GM12878 (cell line): ENCODE data around the gene TULP1. TPM values are rescaled to one million over a fixed set of nuclear protein-coding genes. Genes with fewer than 3 reads are reported as not detected.

Experiments
- ATAC-seq: fragments of 200-7000 bp; cut with Tn5 transposase; 3 replicates; pipeline ENCODE4 v1.9.1; 2020; ENCODE audit warnings: mild to moderate bottlenecking, moderate library complexity
- BruUV-seq: library from RNA; stranded (reverse); fragments of 400-500 nt; replicated peaks from 2 replicates; lab custom pipeline; 2021; lab: Mats Ljungman, UMichigan
- CTCF ChIA-PET: fragments of 300-600 bp; sonication (Branson Sonifier 250); formaldehyde crosslinking; extraction: SDS; loops from one replicate; lab custom pipeline; 2021; ENCODE audit warnings: inconsistent platforms; lab: Yijun Ruan, JAX
- POLR2A ChIA-PET: fragments of 350-600 bp; formaldehyde crosslinking; extraction: SDS; loops from one replicate; lab custom pipeline; 2021; ENCODE audit warnings: inconsistent platforms; lab: Charles Lee
- RAD21 ChIA-PET: fragments of 300-600 bp; sonication (Branson Sonifier 250); formaldehyde crosslinking; loops from one replicate; lab custom pipeline; 2023; ENCODE audit warnings: antibody characterized with exemption; ENCODE audit not compliant: unreplicated experiment; lab: Charles Lee
- SMC1A ChIA-PET: fragments of 300-600 bp; sonication (Branson Sonifier 250); formaldehyde crosslinking; loops from one replicate; lab custom pipeline; 2023; ENCODE audit not compliant: unreplicated experiment, uncharacterized antibody; lab: Charles Lee
- DNase-seq: peaks from one replicate; pipeline ENCODE4 v3.0.0-alpha.2; 2011; ENCODE audit warnings: low read depth, low spot score
- FAIRE-seq: peaks from 3 replicates; lab custom pipeline; 2011; peaks lifted over from hg19 to GRCh38; lab: Jason Lieb, UNC
- H2AFZ ChIP-seq: 2 replicates; pipeline ENCODE4 v1.6.0; 2011; ENCODE audit warnings: low read depth, low read length, control low read depth; ENCODE audit not compliant: control insufficient read depth
- H3K27ac ChIP-seq: 2 replicates; pipeline ENCODE4 v1.5.1; 2011; ENCODE audit warnings: control low read depth; ENCODE audit not compliant: control insufficient read depth, insufficient read depth
- H3K27me3 ChIP-seq, 2 experiments: replicated peaks in 1 of 2; 2 replicates each; pipeline versions ENCODE4 v1.6.0 to v1.6.1; 2011; ENCODE audit warnings: low read length in 1 of 2; ENCODE audit not compliant: control insufficient read depth in 2 of 2, insufficient read depth in 2 of 2
- H3K36me3 ChIP-seq, 2 experiments: 2 replicates each; pipeline ENCODE4 v1.5.1; 2011; ENCODE audit warnings: low read length in 1 of 2; ENCODE audit not compliant: control insufficient read depth in 2 of 2, insufficient read depth in 2 of 2
- H3K4me1 ChIP-seq: 2 replicates; pipeline ENCODE4 v1.6.1; 2011; ENCODE audit warnings: mild to moderate bottlenecking, low read length, moderate library complexity, mixed read lengths; ENCODE audit not compliant: control insufficient read depth, insufficient read depth
- H3K4me2 ChIP-seq: 2 replicates; pipeline ENCODE4 v1.6.0; 2011; ENCODE audit warnings: control low read depth; ENCODE audit not compliant: control insufficient read depth, insufficient read depth
- H3K4me3 ChIP-seq: fragments of 200-600 bp; sonication (generic); 2 replicates; pipeline ENCODE4 v1.5.1; 2016
- H3K79me2 ChIP-seq: 2 replicates; pipeline ENCODE4 v1.6.0; 2011; ENCODE audit warnings: low read length; ENCODE audit not compliant: control insufficient read depth, insufficient read depth
- H3K9ac ChIP-seq: 2 replicates; pipeline ENCODE4 v1.8.0; 2011; ENCODE audit warnings: low read length, control low read depth, mixed read lengths; ENCODE audit not compliant: control insufficient read depth, insufficient read depth
- H3K9me3 ChIP-seq: replicated peaks from 3 replicates; pipeline ENCODE4 v1.5.1; 2011; ENCODE audit warnings: mild to moderate bottlenecking, low read length; ENCODE audit not compliant: control insufficient read depth, insufficient read depth
- H4K20me1 ChIP-seq: 2 replicates; pipeline ENCODE4 v1.6.0; 2011; ENCODE audit not compliant: control insufficient read depth, insufficient read depth
- E2F8 ChIP-seq: fragments of 450-650 bp; IDR thresholded peaks from 2 replicates; pipeline ENCODE4 v1.6.1; 2018; ENCODE audit warnings: mild to moderate bottlenecking, low read depth, moderate library complexity; ENCODE audit not compliant: partially characterized antibody
- KLF5 ChIP-seq: fragments of 450-650 bp; IDR thresholded peaks from 2 replicates; pipeline ENCODE4 v1.6.1; 2014; ENCODE audit warnings: mild to moderate bottlenecking; ENCODE audit not compliant: partially characterized antibody
- NFIC ChIP-seq: IDR thresholded peaks from 2 replicates; pipeline ENCODE4 v1.6.1; 2012; ENCODE audit warnings: low read depth, mild to moderate bottlenecking, inconsistent platforms, low read length, moderate library complexity
- SUPT20H ChIP-seq: IDR thresholded peaks from 2 replicates; pipeline ENCODE4 v1.6.1; 2011; ENCODE audit warnings: low read depth, mild to moderate bottlenecking, low read length, moderate library complexity, borderline replicate concordance; ENCODE audit not compliant: control insufficient read depth
- YY1 ChIP-seq: IDR thresholded peaks from 2 replicates; pipeline ENCODE4 v1.6.1; 2011; ENCODE audit warnings: low read depth, mild to moderate bottlenecking, low read length
- WGBS: methylation state at CpG from one replicate; pipeline ENCODE4 v1.1.6; 2016; ENCODE audit warnings: low lambda C conversion rate; ENCODE audit not compliant: insufficient replicate concordance, insufficient coverage; ENCODE audit errors: missing lambda C conversion rate; 5-methylcytosine and 5-hydroxymethylcytosine counted together
- in situ Hi-C: fragments of 300-500 bp; cut with MboI; formaldehyde crosslinking; loops from 9 replicates; pipeline ENCODE4 v1.14.3; 2018; ENCODE audit warnings: mixed read lengths
- intact Hi-C: fragments of 100-400 bp; cut with micrococcal nuclease; formaldehyde crosslinking; loops from one replicate; pipeline ENCODE4 v1.14.2; 2022; ENCODE audit not compliant: unreplicated experiment
- polyA plus RNA-seq, 11 experiments: library from polyadenylated mRNA; depleted of rRNA in 4 of 11; unstranded in 6 of 11; stranded (reverse) in 5 of 11; fragments of >200 nt; fragmentation: Nextera tagmentation in 4 of 11; fragmentation: Illumina TruSeq in 1 of 11; extraction: Ambion mirVana in 4 of 11; extraction: Trizol in 1 of 11; gene quantifications; 1 replicate in 1 of 11; 2 replicates in 10 of 11; pipeline versions ENCODE4 v1.2.1 to v1.2.3, GENCODE V29; 2011 to 2016; ENCODE audit warnings: inconsistent platforms in 2 of 11, missing spikeins in 2 of 11, low read depth in 1 of 11
- total RNA-seq, 4 experiments: library from RNA; depleted of rRNA in 3 of 4; stranded (reverse); fragments of >200 nt in 3 of 4; fragmentation: Illumina TruSeq in 1 of 4; extraction: Trizol in 1 of 4; gene quantifications; 2 replicates each; pipeline versions ENCODE4 v1.2.1 to v1.2.3, GENCODE V29; 2013 to 2021
- TF ChIP-seq, protein P1 (sequence below): fragments of 450-650 bp; IDR thresholded peaks from 2 replicates; pipeline ENCODE4 v1.6.1; 2017; ENCODE audit warnings: mild to moderate bottlenecking, moderate library complexity

Gene TULP1
- total and polyA plus RNA-seq, 10 of the 15 experiments (the other 5 are each of a cell fraction or from before 2014, with no cell fraction given): not detected

- H3K4me3 ChIP-seq: no peak overlapping the region
- no peak overlapping the region for H2AFZ ChIP-seq
- 77% methylated on average over 4 of the region's 4 CpGs for WGBS
- in situ Hi-C loops (no loop called here), intact Hi-C loops (no loop called here)
- no peaks in the 10 kb centered on the region; a peak in 1 of 4 replicates for H3K27me3 ChIP-seq
- TF ChIP-seq SUPT20H (no peak), KLF5 (no peak), YY1 (no peak)
- CTCF ChIA-PET: interaction anchor here (0.5 kb wide), 1 partner anchor 1160 kb away, joined by 3 read pairs; no protein-coding TSS in a partner anchor
- no peaks in the 10 kb centered on the region for H4K20me1 ChIP-seq
- H3K4me2 ChIP-seq: no peak overlapping the region
- no peak for DNase-seq
- RAD21 ChIA-PET: no interaction called here
- POLR2A ChIA-PET: interaction anchor here (0.6 kb wide), 1 partner anchor 207 kb away, joined by 6 read pairs; no protein-coding TSS in a partner anchor
- no peak for FAIRE-seq
- no peaks in the 10 kb centered on the region for H3K4me1 ChIP-seq
- SMC1A ChIA-PET: no interaction called here
- no TSS peak for BruUV-seq
- peaks cover 10% of the 10 kb centered on the region for H3K79me2 ChIP-seq
- no peaks in the 10 kb centered on the region for H3K9me3 ChIP-seq
- ATAC-seq: no peak
- H3K9ac ChIP-seq: no peak overlapping the region
- peaks cover 10% of the 10 kb centered on the region in 2 experiments; a peak in 3 of 4 replicates for H3K36me3 ChIP-seq
- H3K27ac ChIP-seq: no peak overlapping the region
Observed at GRCh38 chr6:35475573-35475972, 37.1 kb downstream of the TULP1 start.

DNA sequence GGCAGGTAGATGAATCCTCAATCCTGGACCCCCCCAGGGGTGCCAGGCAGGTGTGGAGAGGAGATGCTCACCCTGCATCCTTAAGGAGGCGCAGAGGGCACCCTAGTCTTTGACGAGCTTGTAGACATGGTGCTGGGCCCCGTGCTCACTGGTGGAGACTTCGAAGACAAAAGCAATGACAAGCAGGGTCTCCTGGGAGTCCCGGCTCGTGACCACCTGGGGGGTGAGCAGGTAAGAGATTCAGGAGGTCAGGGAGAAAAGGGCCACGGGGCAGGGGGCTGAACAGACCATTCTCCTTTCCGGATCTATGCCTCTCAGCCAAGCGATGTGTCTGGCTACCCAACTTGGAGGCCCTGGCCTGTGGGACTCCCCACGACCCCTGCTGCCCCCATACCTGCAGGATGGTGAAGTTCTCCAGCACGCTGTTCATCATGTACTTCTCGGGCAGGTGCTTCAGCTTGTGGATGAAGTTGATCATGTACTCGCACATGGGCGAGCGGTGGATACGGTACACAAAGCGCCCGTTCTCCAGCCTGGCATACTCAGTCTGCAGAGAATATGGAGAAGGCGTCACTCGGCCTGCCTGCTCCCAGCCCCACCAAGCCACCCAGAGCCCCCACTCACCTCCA lies 37.6 kb downstream of the TULP1 start:
- no TSS peak for BruUV-seq
- WGBS: 79% methylated on average over 20 of the region's 20 CpGs
- H3K4me2 ChIP-seq: no peak overlapping the region
- intact Hi-C loops: no loop called here
- no peaks in the 10 kb centered on the region for H3K27me3 ChIP-seq
- ATAC-seq (no peak), DNase-seq (no peak), FAIRE-seq (no peak)
- H4K20me1 ChIP-seq: peaks cover 3% of the 10 kb centered on the region; the same call in 1 of the 2 replicates
- H3K36me3 ChIP-seq: peaks cover 14% of the 10 kb centered on the region in 2 experiments
- ChIA-PET SMC1A (no interaction called here), RAD21 (no interaction called here), POLR2A (no interaction called here), CTCF (no interaction called here)
- in situ Hi-C loops: no loop called here
- no peaks in the 10 kb centered on the region for H3K9me3 ChIP-seq
- H3K79me2 ChIP-seq: peaks cover 14% of the 10 kb centered on the region
- no peaks in the 10 kb centered on the region for H3K4me1 ChIP-seq
- no peak overlapping the region for H3K4me3 ChIP-seq
- no peak overlapping the region for H3K27ac ChIP-seq
- H3K9ac ChIP-seq: no peak overlapping the region
- no peak overlapping the region for H2AFZ ChIP-seq
- no peak for TF ChIP-seq E2F8
- TF ChIP-seq, protein P1, sequence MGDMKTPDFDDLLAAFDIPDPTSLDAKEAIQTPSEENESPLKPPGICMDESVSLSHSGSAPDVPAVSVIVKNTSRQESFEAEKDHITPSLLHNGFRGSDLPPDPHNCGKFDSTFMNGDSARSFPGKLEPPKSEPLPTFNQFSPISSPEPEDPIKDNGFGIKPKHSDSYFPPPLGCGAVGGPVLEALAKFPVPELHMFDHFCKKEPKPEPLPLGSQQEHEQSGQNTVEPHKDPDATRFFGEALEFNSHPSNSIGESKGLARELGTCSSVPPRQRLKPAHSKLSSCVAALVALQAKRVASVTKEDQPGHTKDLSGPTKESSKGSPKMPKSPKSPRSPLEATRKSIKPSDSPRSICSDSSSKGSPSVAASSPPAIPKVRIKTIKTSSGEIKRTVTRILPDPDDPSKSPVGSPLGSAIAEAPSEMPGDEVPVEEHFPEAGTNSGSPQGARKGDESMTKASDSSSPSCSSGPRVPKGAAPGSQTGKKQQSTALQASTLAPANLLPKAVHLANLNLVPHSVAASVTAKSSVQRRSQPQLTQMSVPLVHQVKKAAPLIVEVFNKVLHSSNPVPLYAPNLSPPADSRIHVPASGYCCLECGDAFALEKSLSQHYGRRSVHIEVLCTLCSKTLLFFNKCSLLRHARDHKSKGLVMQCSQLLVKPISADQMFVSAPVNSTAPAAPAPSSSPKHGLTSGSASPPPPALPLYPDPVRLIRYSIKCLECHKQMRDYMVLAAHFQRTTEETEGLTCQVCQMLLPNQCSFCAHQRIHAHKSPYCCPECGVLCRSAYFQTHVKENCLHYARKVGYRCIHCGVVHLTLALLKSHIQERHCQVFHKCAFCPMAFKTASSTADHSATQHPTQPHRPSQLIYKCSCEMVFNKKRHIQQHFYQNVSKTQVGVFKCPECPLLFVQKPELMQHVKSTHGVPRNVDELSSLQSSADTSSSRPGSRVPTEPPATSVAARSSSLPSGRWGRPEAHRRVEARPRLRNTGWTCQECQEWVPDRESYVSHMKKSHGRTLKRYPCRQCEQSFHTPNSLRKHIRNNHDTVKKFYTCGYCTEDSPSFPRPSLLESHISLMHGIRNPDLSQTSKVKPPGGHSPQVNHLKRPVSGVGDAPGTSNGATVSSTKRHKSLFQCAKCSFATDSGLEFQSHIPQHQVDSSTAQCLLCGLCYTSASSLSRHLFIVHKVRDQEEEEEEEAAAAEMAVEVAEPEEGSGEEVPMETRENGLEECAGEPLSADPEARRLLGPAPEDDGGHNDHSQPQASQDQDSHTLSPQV: no peak
- no peak for TF ChIP-seq NFIC
